OCI-LY3 (cell line): ENCODE measurements around the gene BRD4.

Experiments used
- EZH2phosphoT487 ChIP-seq: fragments of 200-600 bp; shearing (Covaris generic); IDR thresholded peaks from 2 replicates; pipeline ENCODE4 v1.6.1; 2018; ENCODE audit warnings: antibody characterized with exemption, mixed run types, low read depth
- TF ChIP-seq, protein P1 (sequence below): fragments of 200-600, 300-600 bp; sonication (generic); IDR thresholded peaks from 2 replicates; pipeline ENCODE4 v1.5.1; 2014; ENCODE audit warnings: antibody characterized with exemption, low read length, low read depth

DNA sequence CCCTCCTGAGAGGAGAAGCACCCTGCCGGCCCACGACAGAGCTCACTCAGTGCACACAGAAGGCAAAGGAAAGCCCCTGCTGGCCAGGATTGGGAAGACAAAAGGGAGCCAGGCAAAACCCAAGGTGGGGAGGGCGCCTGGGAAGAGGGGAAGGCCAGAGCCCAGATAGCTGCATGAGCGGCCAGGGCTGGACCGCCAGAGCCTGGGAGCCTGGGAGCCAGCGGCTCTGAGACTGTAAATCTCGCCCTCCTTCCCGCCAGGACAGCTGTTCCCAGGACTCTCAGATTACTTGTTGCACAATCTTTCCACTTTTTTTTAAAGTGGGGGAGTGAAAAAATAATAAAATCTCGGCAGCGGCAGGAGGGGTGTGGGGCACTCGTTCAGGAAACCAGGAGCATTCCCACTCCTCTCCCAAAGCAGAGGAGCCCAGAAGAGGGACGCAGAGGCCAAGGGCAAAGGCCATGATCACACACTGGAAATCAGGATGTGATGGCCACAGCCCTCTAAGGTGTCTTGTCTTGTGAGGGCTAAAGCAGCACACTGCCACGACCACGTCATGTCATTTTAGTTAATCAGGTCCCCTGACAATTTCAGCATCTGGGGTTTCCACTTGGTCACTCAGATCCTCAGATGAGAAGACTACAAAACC is 80.5 kb downstream of the BRD4 start:
- TF ChIP-seq, protein P1, sequence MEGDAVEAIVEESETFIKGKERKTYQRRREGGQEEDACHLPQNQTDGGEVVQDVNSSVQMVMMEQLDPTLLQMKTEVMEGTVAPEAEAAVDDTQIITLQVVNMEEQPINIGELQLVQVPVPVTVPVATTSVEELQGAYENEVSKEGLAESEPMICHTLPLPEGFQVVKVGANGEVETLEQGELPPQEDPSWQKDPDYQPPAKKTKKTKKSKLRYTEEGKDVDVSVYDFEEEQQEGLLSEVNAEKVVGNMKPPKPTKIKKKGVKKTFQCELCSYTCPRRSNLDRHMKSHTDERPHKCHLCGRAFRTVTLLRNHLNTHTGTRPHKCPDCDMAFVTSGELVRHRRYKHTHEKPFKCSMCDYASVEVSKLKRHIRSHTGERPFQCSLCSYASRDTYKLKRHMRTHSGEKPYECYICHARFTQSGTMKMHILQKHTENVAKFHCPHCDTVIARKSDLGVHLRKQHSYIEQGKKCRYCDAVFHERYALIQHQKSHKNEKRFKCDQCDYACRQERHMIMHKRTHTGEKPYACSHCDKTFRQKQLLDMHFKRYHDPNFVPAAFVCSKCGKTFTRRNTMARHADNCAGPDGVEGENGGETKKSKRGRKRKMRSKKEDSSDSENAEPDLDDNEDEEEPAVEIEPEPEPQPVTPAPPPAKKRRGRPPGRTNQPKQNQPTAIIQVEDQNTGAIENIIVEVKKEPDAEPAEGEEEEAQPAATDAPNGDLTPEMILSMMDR: no peak
- TF ChIP-seq EZH2phosphoT487: no peak
